ENCODE data around the gene QRICH1. TPM values are rescaled to one million over a fixed set of nuclear protein-coding genes. Genes with fewer than 3 reads are reported as not detected.

The QRICH1 gene
- total and polyA plus RNA-seq, 2 of the 13 experiments (the other 11 are each of a cell fraction or from before 2014, with no cell fraction given) = 52.6 to 102 TPM

GRCh38 chr3:49007068-49007770 lies 86.7 kb downstream of the QRICH1 start, which contains the start of gene WDR6 (continued):
- no peak for TF ChIP-seq ZFP41 (CRISPR knock-in tag; IDR thresholded peaks at IDR 0.05; ENCODE audit: borderline replicate concordance)
- 0 out of 2 replicates have a peak, but pooled peaks have one; percentile 21 for TF ChIP-seq GATAD2A (CRISPR knock-in tag; IDR thresholded peaks at IDR 0.05)
- TF ChIP-seq SALL2 (CRISPR knock-in tag; IDR thresholded peaks at IDR 0.05) = no peak; the same call in 1 of the 2 replicates
- TF ChIP-seq ZNF34 (CRISPR knock-in tag; IDR thresholded peaks at IDR 0.05; ENCODE audit: borderline replicate concordance) = 0 out of 2 replicates have a peak, but pooled peaks have one; percentile 68
- TF ChIP-seq MED13 (CRISPR knock-in tag; IDR thresholded peaks at IDR 0.05) = no peak
- TF ChIP-seq FOSL2 (CRISPR knock-in tag; IDR thresholded peaks at IDR 0.05) = no peak
- TF ChIP-seq SKIL (CRISPR knock-in tag; IDR thresholded peaks at IDR 0.05; ENCODE audit: borderline replicate concordance) = 0 out of 2 replicates have a peak, but pooled peaks have one; percentile 24
- TF ChIP-seq MTERF4 (CRISPR knock-in tag; IDR thresholded peaks at IDR 0.05) = 0 out of 2 replicates have a peak, but pooled peaks have one; percentile 38
- TF ChIP-seq ZNF160 (CRISPR knock-in tag; IDR thresholded peaks at IDR 0.05) = no peak
- TF ChIP-seq ZSCAN30 (CRISPR knock-in tag; IDR thresholded peaks at IDR 0.05) = no peak
- TF ChIP-seq HIC2 (CRISPR knock-in tag; IDR thresholded peaks at IDR 0.05; ENCODE audit: low read depth) = no peak; the same call in none of the 2 replicates
- TF ChIP-seq CHD2 (IDR thresholded peaks at IDR 0.05; ENCODE audit: low read depth, low read length) = peak; percentile 97
- no peak for TF ChIP-seq RFXANK (CRISPR knock-in tag; IDR thresholded peaks at IDR 0.05)
- 0 out of 2 replicates have a peak, but pooled peaks have one; percentile 14 for TF ChIP-seq PHF20 (CRISPR knock-in tag; IDR thresholded peaks at IDR 0.05)
- TF ChIP-seq CCDC6 (CRISPR knock-in tag; IDR thresholded peaks at IDR 0.05) = peak; percentile 66; the same call in 1 of the 2 replicates
- no peak for TF ChIP-seq ZNF30 (CRISPR knock-in tag; IDR thresholded peaks at IDR 0.05)
- TF ChIP-seq ZSCAN22 (CRISPR knock-in tag; IDR thresholded peaks at IDR 0.05) = no peak
- TF ChIP-seq ZNF609 (CRISPR knock-in tag; IDR thresholded peaks at IDR 0.05; ENCODE audit: borderline replicate concordance) = no peak; the same call in 1 of the 2 replicates
- TF ChIP-seq PLRG1 (conservative IDR thresholded peaks at IDR 0.05) = no peak
- TF ChIP-seq ZNF337 (CRISPR knock-in tag; IDR thresholded peaks at IDR 0.05; ENCODE audit: borderline replicate concordance, low read depth) = peak; percentile 72; the same call in 1 of the 2 replicates

Measured in HepG2 (cell line).